ENCODE results near the gene FNDC8.

The FNDC8 gene

DNA sequence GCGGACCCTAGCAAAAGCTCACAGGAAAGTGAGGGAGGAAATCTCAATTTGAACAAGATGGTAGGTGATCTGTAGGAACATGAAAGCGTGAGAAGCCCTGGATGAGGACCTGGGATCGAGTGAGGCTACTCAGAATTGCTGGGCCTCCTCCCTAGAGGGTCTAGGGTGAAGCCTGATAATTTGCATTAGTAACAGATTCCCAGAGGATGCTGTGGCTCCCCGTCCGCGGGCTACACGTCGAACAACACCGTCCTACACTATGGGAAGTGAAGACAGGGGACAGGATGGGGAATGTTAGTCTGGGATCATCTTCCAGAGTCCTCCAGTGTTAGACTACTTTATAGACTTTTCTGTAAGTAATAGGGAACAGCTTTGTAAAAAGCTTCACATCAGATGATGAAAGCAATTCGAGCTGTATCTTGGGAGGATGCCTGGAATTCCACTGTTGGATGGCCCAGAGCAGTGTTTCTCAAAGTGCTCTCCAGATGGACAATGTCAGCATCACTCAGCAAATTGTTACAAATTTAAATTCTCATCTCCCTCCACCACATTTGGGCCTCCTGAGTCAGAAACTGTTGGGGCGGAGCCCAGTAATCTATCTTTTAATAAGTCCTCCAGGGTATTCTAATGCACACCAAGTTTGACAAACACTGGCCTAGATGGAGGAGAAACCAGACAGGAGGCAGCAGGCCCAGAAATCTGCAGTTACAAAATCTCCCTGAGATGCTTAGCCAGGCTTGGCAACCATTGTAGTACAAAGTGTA, 6.5 kb downstream of the FNDC8 start:
- H3K4me3 ChIP-seq (ENCODE audit: insufficient read depth, low read length, poor library complexity, severe bottlenecking), result no peak overlapping the region
- no peaks in the 10 kb centered on the region for H4K20me1 ChIP-seq (ENCODE audit: low read depth, low read length)
- no peak overlapping the region for H2AFZ ChIP-seq (ENCODE audit: low read depth, low read length, severe bottlenecking)
- H3K27me3 ChIP-seq (ENCODE audit: low read length), result no peaks in the 10 kb centered on the region
- no peak overlapping the region for H3K4me2 ChIP-seq (ENCODE audit: low read depth, low read length, poor library complexity, severe bottlenecking)
- no peaks in the 10 kb centered on the region; the same call in 1 of the 2 replicates for H3F3A ChIP-seq (ENCODE audit: insufficient read depth)
- no peaks in the 10 kb centered on the region for H3K36me3 ChIP-seq (ENCODE audit: low read length)
- H3K27ac ChIP-seq (ENCODE audit: low read depth, low read length), result no peak overlapping the region
- H3K9me3 ChIP-seq (ENCODE audit: insufficient read depth, low read length), result no peaks in the 10 kb centered on the region
- TF ChIP-seq, protein P1, sequence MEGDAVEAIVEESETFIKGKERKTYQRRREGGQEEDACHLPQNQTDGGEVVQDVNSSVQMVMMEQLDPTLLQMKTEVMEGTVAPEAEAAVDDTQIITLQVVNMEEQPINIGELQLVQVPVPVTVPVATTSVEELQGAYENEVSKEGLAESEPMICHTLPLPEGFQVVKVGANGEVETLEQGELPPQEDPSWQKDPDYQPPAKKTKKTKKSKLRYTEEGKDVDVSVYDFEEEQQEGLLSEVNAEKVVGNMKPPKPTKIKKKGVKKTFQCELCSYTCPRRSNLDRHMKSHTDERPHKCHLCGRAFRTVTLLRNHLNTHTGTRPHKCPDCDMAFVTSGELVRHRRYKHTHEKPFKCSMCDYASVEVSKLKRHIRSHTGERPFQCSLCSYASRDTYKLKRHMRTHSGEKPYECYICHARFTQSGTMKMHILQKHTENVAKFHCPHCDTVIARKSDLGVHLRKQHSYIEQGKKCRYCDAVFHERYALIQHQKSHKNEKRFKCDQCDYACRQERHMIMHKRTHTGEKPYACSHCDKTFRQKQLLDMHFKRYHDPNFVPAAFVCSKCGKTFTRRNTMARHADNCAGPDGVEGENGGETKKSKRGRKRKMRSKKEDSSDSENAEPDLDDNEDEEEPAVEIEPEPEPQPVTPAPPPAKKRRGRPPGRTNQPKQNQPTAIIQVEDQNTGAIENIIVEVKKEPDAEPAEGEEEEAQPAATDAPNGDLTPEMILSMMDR (IDR thresholded peaks at IDR 0.05; ENCODE audit: insufficient read depth, low read length, poor library complexity, severe bottlenecking), result no peak
- TF ChIP-seq EZH2phosphoT487 (conservative IDR thresholded peaks at IDR 0.05; ENCODE audit: low read length), result no peak
- H3K79me2 ChIP-seq (ENCODE audit: insufficient read depth, low read length), result no peaks in the 10 kb centered on the region
- no peak overlapping the region for H3K9ac ChIP-seq (ENCODE audit: low read length)
- no peaks in the 10 kb centered on the region for H3K9me2 ChIP-seq (replicated peaks; ENCODE audit: insufficient read depth, low read length)

DNA sequence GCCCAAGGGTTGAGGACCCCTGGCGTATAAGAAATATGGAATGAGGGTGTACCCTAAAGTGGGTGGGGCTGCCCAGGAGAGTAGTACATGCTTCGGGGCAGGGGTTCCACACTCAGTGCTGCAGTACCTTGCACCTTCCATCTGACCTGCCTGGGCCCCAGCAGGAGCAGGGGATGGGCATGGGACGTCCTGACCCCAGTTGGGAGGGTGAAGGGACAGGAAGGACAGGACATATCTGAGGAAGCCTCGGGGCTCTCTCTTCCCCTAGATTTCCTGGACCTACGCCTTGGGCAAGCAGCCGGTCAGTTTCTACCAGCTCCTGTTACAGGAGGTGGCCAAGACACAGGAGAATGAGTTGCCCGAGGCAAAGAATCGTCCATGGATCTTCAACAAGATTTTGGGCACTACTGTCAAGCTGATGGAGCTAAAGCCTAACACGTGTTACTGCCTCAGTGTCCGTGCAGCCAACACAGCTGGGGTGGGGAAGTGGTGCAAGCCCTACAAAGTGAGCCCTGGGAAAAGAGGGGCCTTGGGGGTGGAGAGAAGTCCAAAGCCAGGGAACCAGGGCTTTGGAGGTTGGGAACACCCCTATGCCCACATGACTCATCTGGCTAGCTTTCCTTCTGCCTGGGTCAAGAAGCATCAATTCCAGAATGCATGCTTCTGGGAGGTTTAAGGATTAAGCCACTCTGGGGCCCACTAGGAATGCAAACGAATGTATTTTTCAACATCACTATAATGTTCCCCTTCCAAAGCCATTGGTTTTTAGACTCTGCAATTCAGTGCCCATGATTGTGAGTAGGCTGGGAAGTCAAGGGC, 7.9 kb downstream of the FNDC8 start:
- no peak overlapping the region for H3K9ac ChIP-seq (ENCODE audit: low read length)
- H3K9me3 ChIP-seq (ENCODE audit: insufficient read depth, low read length), result no peaks in the 10 kb centered on the region
- H3K27ac ChIP-seq (ENCODE audit: low read depth, low read length), result no peak overlapping the region
- no peaks in the 10 kb centered on the region for H3K9me2 ChIP-seq (replicated peaks; ENCODE audit: insufficient read depth, low read length)
- TF ChIP-seq, protein P1 (IDR thresholded peaks at IDR 0.05; ENCODE audit: insufficient read depth, low read length, poor library complexity, severe bottlenecking), result no peak
- TF ChIP-seq EZH2phosphoT487 (conservative IDR thresholded peaks at IDR 0.05; ENCODE audit: low read length), result no peak
- H4K20me1 ChIP-seq (ENCODE audit: low read depth, low read length), result no peaks in the 10 kb centered on the region
- H3K36me3 ChIP-seq (ENCODE audit: low read length), result no peaks in the 10 kb centered on the region; the same call in 1 of the 2 replicates
- no peaks in the 10 kb centered on the region; the same call in 1 of the 2 replicates for H3F3A ChIP-seq (ENCODE audit: insufficient read depth)
- H3K4me2 ChIP-seq (ENCODE audit: low read depth, low read length, poor library complexity, severe bottlenecking), result no peak overlapping the region
- no peak overlapping the region for H3K4me3 ChIP-seq (ENCODE audit: insufficient read depth, low read length, poor library complexity, severe bottlenecking)
- H3K27me3 ChIP-seq (ENCODE audit: low read length), result no peaks in the 10 kb centered on the region
- H3K79me2 ChIP-seq (ENCODE audit: insufficient read depth, low read length), result no peaks in the 10 kb centered on the region
- no peak overlapping the region for H2AFZ ChIP-seq (ENCODE audit: low read depth, low read length, severe bottlenecking)

DNA sequence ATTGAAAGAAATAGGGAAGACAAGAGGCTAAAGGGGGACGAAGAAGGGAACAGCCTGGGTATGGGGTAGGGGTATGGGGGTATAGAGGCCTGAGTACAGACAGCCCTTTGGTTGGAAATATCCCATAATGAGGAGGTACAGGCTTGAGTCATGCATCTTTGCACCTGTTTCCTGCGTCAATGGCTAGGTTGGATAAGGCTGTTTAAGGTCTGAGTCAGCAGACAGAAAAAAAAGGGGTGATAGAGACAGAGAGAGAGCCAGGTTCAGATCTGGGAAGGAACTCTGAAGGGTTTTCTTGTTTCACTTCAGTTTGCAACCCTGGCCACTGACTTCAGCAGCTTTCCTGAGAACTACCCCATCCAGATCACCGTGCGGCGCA, 8.5 kb downstream of the FNDC8 start:
- H4K20me1 ChIP-seq (ENCODE audit: low read depth, low read length), result no peaks in the 10 kb centered on the region
- no peaks in the 10 kb centered on the region for H3K9me2 ChIP-seq (replicated peaks; ENCODE audit: insufficient read depth, low read length)
- no peak overlapping the region for H3K27ac ChIP-seq (ENCODE audit: low read depth, low read length)
- H3F3A ChIP-seq (ENCODE audit: insufficient read depth), result no peaks in the 10 kb centered on the region; the same call in 1 of the 2 replicates
- H3K4me3 ChIP-seq (ENCODE audit: insufficient read depth, low read length, poor library complexity, severe bottlenecking), result no peak overlapping the region
- H2AFZ ChIP-seq (ENCODE audit: low read depth, low read length, severe bottlenecking), result no peak overlapping the region
- H3K9me3 ChIP-seq (ENCODE audit: insufficient read depth, low read length), result no peaks in the 10 kb centered on the region
- H3K9ac ChIP-seq (ENCODE audit: low read length), result no peak overlapping the region
- H3K27me3 ChIP-seq (ENCODE audit: low read length), result no peaks in the 10 kb centered on the region
- H3K36me3 ChIP-seq (ENCODE audit: low read length), result no peaks in the 10 kb centered on the region; the same call in 1 of the 2 replicates
- TF ChIP-seq EZH2phosphoT487 (conservative IDR thresholded peaks at IDR 0.05; ENCODE audit: low read length), result no peak
- TF ChIP-seq, protein P1 (IDR thresholded peaks at IDR 0.05; ENCODE audit: insufficient read depth, low read length, poor library complexity, severe bottlenecking), result no peak
- no peak overlapping the region for H3K4me2 ChIP-seq (ENCODE audit: low read depth, low read length, poor library complexity, severe bottlenecking)
- H3K79me2 ChIP-seq (ENCODE audit: insufficient read depth, low read length), result no peaks in the 10 kb centered on the region
